HCT116 (cell line): ENCODE measurements around the gene KCNB1. TPM values are rescaled to one million over a fixed set of nuclear protein-coding genes. Genes with fewer than 3 reads are reported as not detected.

Source experiments
- ATAC-seq: fragments of 200-7000 bp; cut with Tn5 transposase; 2 replicates; pipeline ENCODE4 v1.9.1; 2020; ENCODE audit warnings: mild to moderate bottlenecking, moderate library complexity
- BruUV-seq: library from RNA; stranded (reverse); fragments of 400-500 nt; replicated peaks from 2 replicates; lab custom pipeline; 2021; lab: Mats Ljungman, UMichigan
- CTCF ChIA-PET: fragments of 300-600 bp; sonication (Branson Sonifier 250); formaldehyde crosslinking; loops from one replicate; lab custom pipeline; 2021; ENCODE audit warnings: antibody characterized with exemption; lab: Charles Lee
- POLR2A ChIA-PET: fragments of 300-600, 350-600 bp; sonication (Branson Sonifier 250); formaldehyde crosslinking; loops from one replicate; lab custom pipeline; 2021; ENCODE audit warnings: antibody characterized with exemption; lab: Charles Lee
- RAD21 ChIA-PET, 2 experiments: fragments of 300-600 bp; sonication (Branson Sonifier 250); formaldehyde crosslinking; loops; one replicate each; lab custom pipeline; 2023; ENCODE audit warnings: low total read pairs in 2 of 2; ENCODE audit not compliant: uncharacterized antibody in 2 of 2, unreplicated experiment in 2 of 2, low non-redundant PET in 1 of 2; lab: Charles Lee
- DNase-seq: peaks from one replicate; pipeline ENCODE4 v3.0.0-alpha.2; 2010; ENCODE audit warnings: low read depth, low spot score
- H2AFZ ChIP-seq: fragments of 200-600 bp; shearing (Covaris generic), sonication (generic); 2 replicates; pipeline ENCODE4 v1.6.1; 2017; ENCODE audit warnings: low read depth, mixed run types, mixed read lengths, antibody characterized with exemption, low read length; ENCODE audit not compliant: poor library complexity, severe bottlenecking
- H3K27ac ChIP-seq: 2 replicates; pipeline ENCODE4 v1.5.1; 2012; ENCODE audit warnings: low read depth, low read length
- H3K27me3 ChIP-seq: fragments of 200-600 bp; sonication (generic); 2 replicates; pipeline ENCODE4 v1.6.1; 2016; ENCODE audit warnings: mixed run types, low read length, mixed read lengths; ENCODE audit not compliant: insufficient read depth
- H3K36me3 ChIP-seq, 2 experiments: fragments of 200-500 bp in 1 of 2; fragments of 200-600 bp in 1 of 2; sonication (Bioruptor generic) in 1 of 2; sonication (generic) in 1 of 2; 2 replicates each; pipeline versions ENCODE4 v1.5.1 to v1.6.1; 2014 to 2016; ENCODE audit warnings: low read length in 2 of 2, inconsistent platforms in 1 of 2, mixed read lengths in 1 of 2, mixed run types in 1 of 2; ENCODE audit not compliant: insufficient read depth in 2 of 2, control insufficient read depth in 1 of 2
- H3K4me1 ChIP-seq, 2 experiments: fragments of 200-600 bp in 1 of 2; sonication (generic) in 1 of 2; 2 replicates each; pipeline versions ENCODE4 v1.5.1 to v1.6.1; 2012 to 2017; ENCODE audit warnings: low read length in 2 of 2, inconsistent platforms in 1 of 2, mild to moderate bottlenecking in 1 of 2, mixed read lengths in 1 of 2, mixed run types in 1 of 2, moderate library complexity in 1 of 2; ENCODE audit not compliant: insufficient read depth in 2 of 2, control insufficient read depth in 1 of 2
- H3K4me2 ChIP-seq: fragments of 200-600 bp; sonication (generic); 2 replicates; pipeline ENCODE4 v1.6.1; 2017; ENCODE audit warnings: mixed run types, low read length, mixed read lengths
- H3K4me3 ChIP-seq, 2 experiments: fragments of 200-600 bp in 1 of 2; sonication (generic) in 1 of 2; replicated peaks in 1 of 2; 2 replicates each; pipeline ENCODE4 v1.5.1; 2011 to 2016; ENCODE audit warnings: low read length in 2 of 2, control low read depth in 1 of 2, low read depth in 1 of 2, mild to moderate bottlenecking in 1 of 2, mixed read lengths in 1 of 2, mixed run types in 1 of 2
- H3K79me2 ChIP-seq: fragments of 200-600 bp; sonication (generic); 2 replicates; pipeline ENCODE4 v1.6.1; 2017; ENCODE audit warnings: mild to moderate bottlenecking, mixed run types, low read length, moderate library complexity, mixed read lengths; ENCODE audit not compliant: insufficient read depth
- H3K9ac ChIP-seq: fragments of 200-600 bp; sonication (generic); 2 replicates; pipeline ENCODE4 v1.6.1; 2016; ENCODE audit warnings: low read length, mixed read lengths
- H3K9me2 ChIP-seq: fragments of 200-600 bp; sonication (generic), shearing (Covaris generic); 2 replicates; pipeline ENCODE4 v1.6.1; 2017; ENCODE audit warnings: mixed run types, mild to moderate bottlenecking, moderate library complexity; ENCODE audit not compliant: insufficient read depth
- H3K9me3 ChIP-seq, 2 experiments: fragments of 200-500 bp in 1 of 2; fragments of 200-600 bp in 1 of 2; sonication (Bioruptor generic) in 1 of 2; sonication (generic) in 1 of 2; 2 replicates each; pipeline ENCODE4 v1.6.1; 2014 to 2017; ENCODE audit warnings: low read length in 2 of 2, mixed read lengths in 2 of 2, inconsistent platforms in 1 of 2, low read depth in 1 of 2, mild to moderate bottlenecking in 1 of 2, mixed run types in 1 of 2, moderate library complexity in 1 of 2; ENCODE audit not compliant: control insufficient read depth in 1 of 2, insufficient read depth in 1 of 2
- H4K20me1 ChIP-seq: fragments of 200-600 bp; sonication (generic), shearing (Covaris generic); 2 replicates; pipeline ENCODE4 v1.6.1; 2017; ENCODE audit warnings: mixed run types, mild to moderate bottlenecking, moderate library complexity; ENCODE audit not compliant: insufficient read depth
- EGR1 ChIP-seq: IDR thresholded peaks from 2 replicates; pipeline ENCODE4 v1.6.1; 2012; ENCODE audit warnings: low read depth
- ELF1 ChIP-seq: IDR thresholded peaks from 2 replicates; pipeline ENCODE4 v1.6.1; 2012; ENCODE audit warnings: low read depth, borderline replicate concordance
- EZH2 ChIP-seq: fragments of 200-600 bp; sonication (generic); IDR thresholded peaks from 2 replicates; pipeline ENCODE4 v1.6.1; 2017; ENCODE audit warnings: antibody characterized with exemption, mixed run types
- EZH2phosphoT487 ChIP-seq: fragments of 200-600 bp; IDR thresholded peaks from 2 replicates; pipeline ENCODE4 v1.6.1; 2018; ENCODE audit warnings: antibody characterized with exemption, borderline replicate concordance
- JUND ChIP-seq: IDR thresholded peaks from 2 replicates; pipeline ENCODE4 v1.6.1; 2012
- POLR2AphosphoS5 ChIP-seq: IDR thresholded peaks from 2 replicates; pipeline ENCODE4 v1.6.1; 2011; ENCODE audit warnings: mild to moderate bottlenecking, low read depth, low read length, moderate library complexity
- REST ChIP-seq: IDR thresholded peaks from 2 replicates; pipeline ENCODE4 v1.6.1; 2012; ENCODE audit warnings: low read depth
- SIN3A ChIP-seq: IDR thresholded peaks from 2 replicates; pipeline ENCODE4 v1.6.1; 2012; ENCODE audit warnings: low read depth
- SP1 ChIP-seq: IDR thresholded peaks from 2 replicates; pipeline ENCODE4 v1.6.1; 2012; ENCODE audit warnings: low read depth
- SRF ChIP-seq: IDR thresholded peaks from 2 replicates; pipeline ENCODE4 v1.6.1; 2012; ENCODE audit warnings: low read depth
- TCF7L2 ChIP-seq: IDR thresholded peaks from 2 replicates; pipeline ENCODE4 v1.7.0; 2011; ENCODE audit warnings: borderline replicate concordance, inconsistent platforms; ENCODE audit not compliant: insufficient read depth, insufficient read length; ENCODE audit errors: extremely low read depth
- ZFX ChIP-seq: fragments of 450-650 bp; IDR thresholded peaks from 2 replicates; pipeline ENCODE4 v1.6.1; 2017
- ZNF274 ChIP-seq: fragments of 200-500 bp; sonication (Bioruptor generic); IDR thresholded peaks from 2 replicates; pipeline ENCODE4 v1.6.1; 2014; ENCODE audit warnings: mild to moderate bottlenecking, low read depth, low read length, inconsistent platforms
- intact Hi-C: fragments of 100-400 bp; cut with micrococcal nuclease; formaldehyde crosslinking; loops from 2 replicates; pipeline ENCODE4 v1.10.0; 2022
- total RNA-seq: library from RNA; stranded (reverse); gene quantifications from one replicate; pipeline ENCODE4 v1.2.1, GENCODE V29; 2021; ENCODE audit not compliant: unreplicated experiment
- TF ChIP-seq, protein P1 (sequence below): IDR thresholded peaks from 2 replicates; pipeline ENCODE4 v1.6.1; 2012

The KCNB1 gene
- total RNA-seq, 1 experiment from 2014 or later, result 0.79 TPM

- no peak overlapping the region for H3K27ac ChIP-seq
- no peak overlapping the region for H3K4me2 ChIP-seq
- H3K9ac ChIP-seq, result no peak overlapping the region
- no peaks in the 10 kb centered on the region for H3K79me2 ChIP-seq
- no peak overlapping the region for H2AFZ ChIP-seq
- no peaks in the 10 kb centered on the region for H3K36me3 ChIP-seq
- RAD21 ChIA-PET, result no interaction called here
- no peaks in the 10 kb centered on the region for H3K4me1 ChIP-seq
- POLR2A ChIA-PET, result no interaction called here
- no peaks in the 10 kb centered on the region for H3K9me2 ChIP-seq
- intact Hi-C loops, result no loop called here
- no peak for ATAC-seq
- CTCF ChIA-PET, result no interaction called here
- no peak for DNase-seq
- H3K9me3 ChIP-seq, result no peaks in the 10 kb centered on the region
- no peak overlapping the region for H3K4me3 ChIP-seq
- no peaks in the 10 kb centered on the region for H4K20me1 ChIP-seq
- peaks cover 9% of the 10 kb centered on the region; the same call in 1 of the 2 replicates for H3K27me3 ChIP-seq
- BruUV-seq, result no TSS peak
- TF ChIP-seq SRF (no peak), ZFX (no peak), JUND (no peak)
- TF ChIP-seq, all 23 proteins: peak for 0
Observed at GRCh38 chr20:49432550-49432949, 49.9 kb downstream of the KCNB1 start.

DNA sequence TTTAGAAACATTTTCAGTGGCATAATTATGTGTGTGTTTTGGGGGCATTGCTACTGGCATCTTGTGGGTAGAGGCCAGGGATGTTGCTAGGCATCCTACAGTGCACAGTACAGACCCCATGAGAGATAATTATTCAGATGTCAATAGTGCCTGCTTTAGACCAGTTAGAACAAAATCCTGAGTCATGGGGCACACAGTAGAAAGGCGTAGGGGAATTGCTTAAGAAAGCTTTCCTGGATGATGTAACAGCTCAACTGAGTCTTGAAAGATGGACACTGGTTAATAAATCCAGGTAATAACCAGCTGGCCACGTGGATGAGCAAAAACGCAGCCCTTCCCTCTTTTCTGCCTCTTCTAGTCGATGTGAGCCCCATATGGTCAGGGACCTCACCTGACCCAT, 51.1 kb downstream of the KCNB1 start:
- Histone ChIP-seq H3K9me2 (no peaks in the 10 kb centered on the region), H4K20me1 (no peaks in the 10 kb centered on the region), H3K9me3 (no peaks in the 10 kb centered on the region), H3K27ac (no peak overlapping the region), H3K4me2 (no peak overlapping the region), H3K9ac (no peak overlapping the region), H3K4me1 (no peaks in the 10 kb centered on the region), H2AFZ (no peak overlapping the region), H3K79me2 (no peaks in the 10 kb centered on the region), H3K27me3 (peaks cover 13% of the 10 kb centered on the region; the same call in 1 of the 2 replicates), H3K36me3 (no peaks in the 10 kb centered on the region), H3K4me3 (no peak overlapping the region)
- DNase-seq (no peak), ATAC-seq (no peak)
- POLR2A ChIA-PET, result no interaction called here
- RAD21 ChIA-PET, result no interaction called here
- CTCF ChIA-PET, result no interaction called here
- TF ChIP-seq EGR1 (no peak), ZNF274 (no peak), EZH2 (no peak), TCF7L2 (no peak), POLR2AphosphoS5 (no peak), REST (no peak), SRF (no peak), ELF1 (no peak), EZH2phosphoT487 (no peak), ZFX (no peak), SP1 (no peak), SIN3A (no peak)
- TF ChIP-seq, protein P1, sequence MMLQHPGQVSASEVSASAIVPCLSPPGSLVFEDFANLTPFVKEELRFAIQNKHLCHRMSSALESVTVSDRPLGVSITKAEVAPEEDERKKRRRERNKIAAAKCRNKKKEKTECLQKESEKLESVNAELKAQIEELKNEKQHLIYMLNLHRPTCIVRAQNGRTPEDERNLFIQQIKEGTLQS, result no peak
- no TSS peak for BruUV-seq
- intact Hi-C loops, result no loop called here
